Activated naive CD4-positive, alpha-beta T cell treated with anti-CD3 and anti-CD28 coated beads, Interleukin-2, amount 50 U/mL, for 24 hours (primary cell): ENCODE measurements around the gene SPOCK1.

ENCODE experiments used
- H3K27ac Mint-ChIP-seq: one replicate; pipeline ENCODE4 v1.8.0; 2021; ENCODE audit warnings: mild to moderate bottlenecking, mixed read lengths
- H3K27me3 Mint-ChIP-seq: one replicate; pipeline ENCODE4 v1.8.0; 2021; ENCODE audit warnings: mixed read lengths
- H3K36me3 Mint-ChIP-seq: one replicate; pipeline ENCODE4 v1.8.0; 2021; ENCODE audit warnings: mixed read lengths
- H3K4me1 Mint-ChIP-seq: one replicate; pipeline ENCODE4 v1.8.0; 2021; ENCODE audit warnings: mixed read lengths
- H3K4me3 Mint-ChIP-seq: one replicate; pipeline ENCODE4 v1.8.0; 2021; ENCODE audit warnings: mild to moderate bottlenecking, mixed read lengths
- H3K9me3 Mint-ChIP-seq: one replicate; pipeline ENCODE4 v1.8.0; 2021; ENCODE audit warnings: mixed read lengths

Gene SPOCK1

GRCh38 chr5:137350791-137351190, 148.3 kb downstream of the SPOCK1 start:
- Mint-ChIP-seq H3K27ac (no peak overlapping the region), H3K9me3 (no peaks in the 10 kb centered on the region), H3K36me3 (no peaks in the 10 kb centered on the region), H3K4me3 (no peak overlapping the region), H3K27me3 (peaks cover 2% of the 10 kb centered on the region), H3K4me1 (no peaks in the 10 kb centered on the region)

- no peaks in the 10 kb centered on the region for H3K4me1 Mint-ChIP-seq
- H3K27ac Mint-ChIP-seq = no peak overlapping the region
- H3K36me3 Mint-ChIP-seq = no peaks in the 10 kb centered on the region
- H3K9me3 Mint-ChIP-seq = no peaks in the 10 kb centered on the region
- H3K4me3 Mint-ChIP-seq = no peak overlapping the region
- peaks cover 2% of the 10 kb centered on the region for H3K27me3 Mint-ChIP-seq
Measured at GRCh38 chr5:137348759-137349158, 150.4 kb downstream of the SPOCK1 start.

DNA sequence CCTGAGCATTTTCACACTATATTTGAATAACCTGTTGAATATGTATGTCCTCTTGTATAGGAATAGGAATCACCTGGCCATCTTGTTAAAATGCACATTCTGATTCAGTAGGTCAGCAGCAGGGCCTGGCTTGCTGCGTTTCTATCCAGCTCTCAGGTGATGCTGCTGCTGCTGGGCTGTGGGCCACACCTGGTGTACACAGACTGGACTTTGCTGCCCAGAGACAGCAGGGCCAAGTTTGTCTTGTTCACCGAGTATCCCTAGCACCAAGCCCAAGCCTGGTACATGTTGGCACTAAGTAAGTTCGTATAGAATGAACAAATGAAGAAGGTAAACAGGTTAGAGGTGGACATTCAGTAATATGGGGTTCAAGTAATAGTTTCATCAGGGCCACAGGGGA, 151.3 kb downstream of the SPOCK1 start:
- Mint-ChIP-seq H3K4me3 (no peak overlapping the region), H3K9me3 (no peaks in the 10 kb centered on the region), H3K27ac (no peak overlapping the region), H3K36me3 (no peaks in the 10 kb centered on the region), H3K4me1 (no peaks in the 10 kb centered on the region), H3K27me3 (peaks cover 5% of the 10 kb centered on the region)

GRCh38 chr5:137346281-137346680, 152.8 kb downstream of the SPOCK1 start:
- Mint-ChIP-seq H3K27ac (no peak overlapping the region), H3K4me1 (no peaks in the 10 kb centered on the region), H3K9me3 (no peaks in the 10 kb centered on the region), H3K27me3 (peaks cover 5% of the 10 kb centered on the region), H3K4me3 (no peak overlapping the region), H3K36me3 (no peaks in the 10 kb centered on the region)

DNA sequence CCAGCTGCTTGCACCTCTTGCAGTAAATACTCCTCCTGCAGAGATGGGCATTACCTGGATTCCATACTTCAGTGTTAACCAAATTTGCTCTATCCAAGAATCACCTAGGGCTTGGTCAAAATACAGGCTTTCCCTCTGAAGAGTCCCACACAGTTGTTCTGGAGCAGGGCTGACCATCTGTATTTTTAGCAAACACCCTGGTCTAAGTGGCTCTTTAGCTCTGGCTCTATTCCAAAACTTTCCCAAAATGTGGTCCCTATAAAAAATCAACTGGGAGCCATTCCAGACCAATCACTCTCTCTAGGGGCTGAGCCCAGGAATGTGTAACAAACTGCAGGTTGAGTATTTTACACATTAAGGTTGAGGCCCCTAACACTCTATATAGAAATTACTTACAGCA, 153.7 kb downstream of the SPOCK1 start:
- no peak overlapping the region for H3K27ac Mint-ChIP-seq
- no peaks in the 10 kb centered on the region for H3K36me3 Mint-ChIP-seq
- no peak overlapping the region for H3K4me3 Mint-ChIP-seq
- H3K9me3 Mint-ChIP-seq = no peaks in the 10 kb centered on the region
- peaks cover 9% of the 10 kb centered on the region for H3K27me3 Mint-ChIP-seq
- no peaks in the 10 kb centered on the region for H3K4me1 Mint-ChIP-seq

- Mint-ChIP-seq H3K27ac (no peak overlapping the region), H3K9me3 (no peaks in the 10 kb centered on the region), H3K36me3 (no peaks in the 10 kb centered on the region), H3K27me3 (peaks cover 7% of the 10 kb centered on the region), H3K4me1 (no peaks in the 10 kb centered on the region), H3K4me3 (no peak overlapping the region)
Measured at GRCh38 chr5:137344723-137345322, 154.3 kb downstream of the SPOCK1 start.

- no peaks in the 10 kb centered on the region for H3K9me3 Mint-ChIP-seq
- no peak overlapping the region for H3K4me3 Mint-ChIP-seq
- peaks cover 7% of the 10 kb centered on the region for H3K27me3 Mint-ChIP-seq
- no peaks in the 10 kb centered on the region for H3K4me1 Mint-ChIP-seq
- no peak overlapping the region for H3K27ac Mint-ChIP-seq
- H3K36me3 Mint-ChIP-seq = no peaks in the 10 kb centered on the region
Measured at GRCh38 chr5:137344021-137344420, 155.1 kb downstream of the SPOCK1 start.

DNA sequence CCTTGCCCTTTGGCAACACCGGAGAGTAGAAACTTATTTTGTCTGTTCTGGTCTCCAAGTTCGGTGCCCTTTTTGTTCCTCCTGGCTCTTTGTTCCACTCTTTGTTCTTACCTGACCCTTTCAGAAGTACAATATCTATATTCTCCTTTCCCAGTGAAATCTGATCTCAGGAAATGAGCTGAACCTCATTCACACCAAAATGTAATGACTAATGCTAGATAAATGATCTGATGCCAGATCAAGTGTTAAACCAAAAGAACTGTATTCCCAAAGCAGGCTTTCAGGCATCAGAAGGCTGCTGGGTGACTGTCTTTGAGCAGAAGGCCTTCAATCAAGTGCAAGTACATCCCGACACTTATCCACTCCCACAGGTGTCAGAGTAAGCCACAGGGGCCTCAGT, 156.4 kb downstream of the SPOCK1 start:
- Mint-ChIP-seq H3K4me1 (no peaks in the 10 kb centered on the region), H3K4me3 (no peak overlapping the region), H3K9me3 (no peaks in the 10 kb centered on the region), H3K36me3 (no peaks in the 10 kb centered on the region), H3K27ac (no peak overlapping the region), H3K27me3 (peaks cover 7% of the 10 kb centered on the region)

DNA sequence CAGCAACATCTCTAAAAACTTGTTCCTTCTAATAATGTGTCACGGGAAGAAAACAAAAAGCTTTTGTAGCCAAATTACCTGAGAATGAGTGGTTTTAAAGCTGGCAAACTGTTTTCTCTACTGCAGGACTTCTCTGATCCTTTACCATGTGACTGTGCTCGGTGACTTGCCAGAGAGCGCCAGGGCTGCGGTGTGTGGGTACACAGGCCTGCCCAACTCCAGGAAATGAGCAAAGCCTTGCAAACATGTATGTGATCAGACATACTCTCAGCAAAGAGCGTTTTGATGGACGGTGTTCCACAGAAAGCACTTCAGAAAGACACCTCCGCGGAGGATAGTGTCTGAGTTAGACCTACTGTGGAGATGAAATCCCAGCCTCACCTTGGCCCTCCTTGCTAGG, 157.3 kb downstream of the SPOCK1 start:
- Mint-ChIP-seq H3K4me1 (no peaks in the 10 kb centered on the region), H3K9me3 (no peaks in the 10 kb centered on the region), H3K36me3 (no peaks in the 10 kb centered on the region), H3K27me3 (peaks cover 7% of the 10 kb centered on the region), H3K4me3 (no peak overlapping the region), H3K27ac (no peak overlapping the region)

DNA sequence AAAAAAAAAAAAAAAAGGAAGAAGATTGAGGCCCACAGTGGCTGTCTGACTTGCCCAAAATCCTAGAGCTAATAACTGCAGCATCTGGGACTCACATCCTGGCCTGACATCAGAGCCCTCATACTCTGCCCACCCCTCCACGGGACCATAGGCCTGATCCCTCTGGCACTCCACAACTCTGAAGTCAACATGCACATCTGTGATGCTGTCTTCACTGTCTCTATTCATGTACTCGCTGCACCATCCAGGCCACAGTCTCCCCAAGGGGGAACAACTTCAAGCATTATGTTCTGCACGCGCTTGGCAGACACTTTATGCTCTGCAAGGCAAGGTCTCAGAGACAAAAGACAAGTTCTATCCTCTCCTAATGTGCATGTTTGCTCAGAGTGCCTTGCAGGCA, 158.2 kb downstream of the SPOCK1 start:
- Mint-ChIP-seq H3K36me3 (no peaks in the 10 kb centered on the region), H3K27me3 (peaks cover 7% of the 10 kb centered on the region), H3K27ac (no peak overlapping the region), H3K4me1 (no peaks in the 10 kb centered on the region), H3K9me3 (no peaks in the 10 kb centered on the region), H3K4me3 (no peak overlapping the region)

- H3K4me1 Mint-ChIP-seq = no peaks in the 10 kb centered on the region
- peaks cover 4% of the 10 kb centered on the region for H3K27me3 Mint-ChIP-seq
- no peaks in the 10 kb centered on the region for H3K36me3 Mint-ChIP-seq
- no peak overlapping the region for H3K4me3 Mint-ChIP-seq
- no peak overlapping the region for H3K27ac Mint-ChIP-seq
- H3K9me3 Mint-ChIP-seq = no peaks in the 10 kb centered on the region
Measured at GRCh38 chr5:137336565-137337120, 162.5 kb downstream of the SPOCK1 start.

DNA sequence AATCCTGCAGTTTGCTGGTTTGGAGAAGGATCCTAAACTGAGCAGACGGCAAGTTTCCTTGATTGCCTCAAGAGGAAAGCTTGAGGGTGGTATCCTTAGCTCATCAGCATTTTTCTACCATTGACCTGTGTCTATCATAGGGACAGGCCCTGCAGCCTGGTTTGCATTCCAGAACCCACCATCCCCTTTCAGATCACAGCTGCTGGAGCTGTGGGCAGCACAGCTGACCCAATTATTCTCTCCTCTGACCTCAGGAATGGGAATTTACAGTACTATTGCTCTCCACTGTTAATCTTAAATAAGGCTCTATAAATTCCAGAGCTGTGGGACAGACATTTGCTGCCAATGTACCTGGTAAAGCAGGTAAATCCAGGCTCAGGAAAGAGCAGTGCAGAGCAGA, 163.0 kb downstream of the SPOCK1 start:
- Mint-ChIP-seq H3K4me1 (no peaks in the 10 kb centered on the region), H3K4me3 (no peak overlapping the region), H3K36me3 (no peaks in the 10 kb centered on the region), H3K27me3 (peaks cover 3% of the 10 kb centered on the region), H3K9me3 (no peaks in the 10 kb centered on the region), H3K27ac (no peak overlapping the region)

DNA sequence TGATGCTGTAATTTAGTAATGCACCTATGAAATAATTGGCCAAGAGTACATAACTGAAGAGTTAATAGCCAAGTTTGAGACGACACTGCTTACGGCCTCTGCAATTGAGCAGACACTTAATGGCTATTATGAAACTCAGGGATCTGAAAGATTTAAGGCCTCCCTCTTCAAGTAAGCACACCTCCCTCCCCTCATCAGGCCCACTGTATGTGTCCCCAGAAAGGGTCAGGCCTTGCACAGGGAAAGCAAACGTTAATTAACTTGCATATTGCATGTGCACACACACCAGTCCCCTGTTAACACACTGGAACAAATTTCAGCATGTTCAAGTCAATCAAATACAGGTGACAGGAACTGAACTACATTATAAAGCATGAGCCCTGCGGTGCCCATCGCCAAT, 163.6 kb downstream of the SPOCK1 start:
- H3K9me3 Mint-ChIP-seq = no peaks in the 10 kb centered on the region
- no peak overlapping the region for H3K4me3 Mint-ChIP-seq
- H3K4me1 Mint-ChIP-seq = no peaks in the 10 kb centered on the region
- no peak overlapping the region for H3K27ac Mint-ChIP-seq
- no peaks in the 10 kb centered on the region for H3K36me3 Mint-ChIP-seq
- no peaks in the 10 kb centered on the region for H3K27me3 Mint-ChIP-seq

DNA sequence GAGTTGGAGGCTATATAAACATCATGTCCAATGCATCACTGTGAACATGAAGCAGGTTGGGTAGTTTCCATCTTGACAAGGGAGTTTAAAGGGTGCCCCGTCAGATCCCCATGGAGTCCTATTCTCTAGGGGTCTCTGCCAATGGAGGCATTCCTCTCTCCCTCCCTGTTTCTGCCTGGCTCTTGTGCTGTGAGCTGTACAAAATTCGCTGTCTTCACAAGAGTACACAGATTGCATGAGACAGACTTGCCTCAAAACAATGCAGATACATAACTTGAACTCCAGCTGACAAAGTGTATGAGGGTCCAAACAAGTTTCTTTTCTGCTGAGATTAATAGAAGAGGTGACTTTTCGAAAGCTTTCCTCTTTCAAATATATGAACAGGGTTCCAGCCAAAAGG, 165.2 kb downstream of the SPOCK1 start:
- no peaks in the 10 kb centered on the region for H3K9me3 Mint-ChIP-seq
- H3K4me1 Mint-ChIP-seq = no peaks in the 10 kb centered on the region
- no peaks in the 10 kb centered on the region for H3K36me3 Mint-ChIP-seq
- H3K4me3 Mint-ChIP-seq = no peak overlapping the region
- no peaks in the 10 kb centered on the region for H3K27me3 Mint-ChIP-seq
- H3K27ac Mint-ChIP-seq = no peak overlapping the region

DNA sequence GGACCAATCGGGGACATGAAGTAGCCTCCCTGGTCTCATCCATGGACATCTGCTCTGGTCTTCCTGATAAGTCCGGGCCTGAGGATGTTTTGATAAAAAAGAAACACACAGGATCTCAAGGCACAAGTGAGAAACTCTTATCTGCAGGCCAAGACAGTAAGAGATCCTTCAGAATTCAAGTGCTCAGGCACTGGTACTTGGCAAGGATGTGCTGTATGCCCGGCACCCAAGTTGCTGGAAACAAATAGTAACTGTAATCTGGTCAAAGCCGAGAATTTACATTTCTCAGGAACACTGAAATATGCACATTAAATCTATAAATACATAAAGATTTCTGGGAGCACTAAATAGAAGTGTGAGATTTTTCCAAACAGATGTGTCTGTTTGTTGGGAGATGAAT, 165.7 kb downstream of the SPOCK1 start:
- no peak overlapping the region for H3K4me3 Mint-ChIP-seq
- no peaks in the 10 kb centered on the region for H3K36me3 Mint-ChIP-seq
- no peaks in the 10 kb centered on the region for H3K9me3 Mint-ChIP-seq
- H3K4me1 Mint-ChIP-seq = no peaks in the 10 kb centered on the region
- no peaks in the 10 kb centered on the region for H3K27me3 Mint-ChIP-seq
- H3K27ac Mint-ChIP-seq = no peak overlapping the region

- Mint-ChIP-seq H3K27me3 (no peaks in the 10 kb centered on the region), H3K36me3 (no peaks in the 10 kb centered on the region), H3K27ac (no peak overlapping the region), H3K9me3 (no peaks in the 10 kb centered on the region), H3K4me3 (no peak overlapping the region), H3K4me1 (no peaks in the 10 kb centered on the region)
Measured at GRCh38 chr5:137332296-137332695, 166.8 kb downstream of the SPOCK1 start.
